NCI-H1105 treated with DMSO at 0.1 percent for 48 hours (cell line): Measurements from ENCODE around the gene TRIM32.

Source experiments
- DNase-seq: peaks from one replicate; lab custom pipeline; 2025; lab: John Stamatoyannopoulos, UW

The TRIM32 gene, protein sequence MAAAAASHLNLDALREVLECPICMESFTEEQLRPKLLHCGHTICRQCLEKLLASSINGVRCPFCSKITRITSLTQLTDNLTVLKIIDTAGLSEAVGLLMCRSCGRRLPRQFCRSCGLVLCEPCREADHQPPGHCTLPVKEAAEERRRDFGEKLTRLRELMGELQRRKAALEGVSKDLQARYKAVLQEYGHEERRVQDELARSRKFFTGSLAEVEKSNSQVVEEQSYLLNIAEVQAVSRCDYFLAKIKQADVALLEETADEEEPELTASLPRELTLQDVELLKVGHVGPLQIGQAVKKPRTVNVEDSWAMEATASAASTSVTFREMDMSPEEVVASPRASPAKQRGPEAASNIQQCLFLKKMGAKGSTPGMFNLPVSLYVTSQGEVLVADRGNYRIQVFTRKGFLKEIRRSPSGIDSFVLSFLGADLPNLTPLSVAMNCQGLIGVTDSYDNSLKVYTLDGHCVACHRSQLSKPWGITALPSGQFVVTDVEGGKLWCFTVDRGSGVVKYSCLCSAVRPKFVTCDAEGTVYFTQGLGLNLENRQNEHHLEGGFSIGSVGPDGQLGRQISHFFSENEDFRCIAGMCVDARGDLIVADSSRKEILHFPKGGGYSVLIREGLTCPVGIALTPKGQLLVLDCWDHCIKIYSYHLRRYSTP

GRCh38 chr9:116687074-116687753 lies at the start of gene TRIM32:
Gene TRIM32, plus strand, starts transcription at chr9:116687305. Its CDS starts 10,438 bp downstream, at chr9:116697743.
- peak; percentile 86 for DNase-seq

DNA sequence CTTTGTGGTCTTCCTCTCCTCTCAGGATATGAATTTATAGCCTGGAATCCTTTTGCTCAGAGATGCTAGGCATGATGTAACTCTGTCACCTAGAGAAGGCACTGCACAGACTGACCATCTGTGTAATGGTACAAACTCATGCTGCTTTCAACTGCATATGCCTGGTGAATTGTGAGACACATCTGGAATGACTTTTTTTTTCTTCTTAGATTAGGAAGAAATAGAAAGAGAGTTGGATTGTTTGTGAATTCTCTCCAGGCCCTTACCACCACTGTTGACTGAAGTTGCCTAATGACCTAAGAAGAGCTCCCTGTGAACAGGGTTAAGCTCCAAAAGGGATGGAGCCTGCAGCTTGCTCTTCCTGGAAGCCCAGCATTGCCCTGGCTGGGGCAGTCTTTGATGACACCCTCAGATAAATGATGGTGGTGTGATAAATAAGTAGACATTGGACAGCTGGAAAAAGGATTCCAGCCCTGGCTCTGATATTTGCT lies 47.8 kb upstream of the TRIM32 start:
- DNase-seq: no peak

- DNase-seq: no peak
These were observed 45.6 kb upstream of the TRIM32 start for GRCh38 chr9:116641292-116642059.

- DNase-seq: no peak
These were observed 43.4 kb upstream of the TRIM32 start for GRCh38 chr9:116643691-116644090.

DNA sequence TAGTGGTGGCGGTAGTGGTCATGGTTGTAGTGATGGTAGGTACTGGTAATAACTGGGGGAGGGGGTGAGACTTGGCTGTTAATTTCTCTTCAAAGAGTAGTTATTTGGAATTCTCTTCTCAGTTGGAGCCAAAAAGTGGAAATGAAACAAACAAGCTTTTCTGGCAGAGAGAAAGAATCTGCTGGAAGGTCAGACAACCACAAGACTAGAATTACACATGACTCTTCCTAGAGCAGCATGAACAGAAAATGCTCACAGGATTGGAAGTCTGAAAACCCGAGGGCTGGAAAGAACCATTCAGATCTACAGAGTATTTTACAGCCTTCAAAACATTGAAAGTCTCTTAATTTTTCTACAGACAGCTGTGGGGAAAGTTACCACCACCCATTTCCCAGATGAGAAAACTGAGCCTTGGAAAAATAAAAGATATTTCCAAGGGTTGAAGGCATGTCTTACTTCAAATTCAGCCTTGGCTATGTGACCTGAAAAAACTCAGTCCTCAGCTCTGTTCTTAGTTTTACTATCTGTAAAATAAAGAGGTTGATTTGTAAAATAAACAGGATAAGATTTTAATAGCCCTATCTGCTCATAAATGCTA lies 42.9 kb upstream of the TRIM32 start:
- DNase-seq: no peak

DNA sequence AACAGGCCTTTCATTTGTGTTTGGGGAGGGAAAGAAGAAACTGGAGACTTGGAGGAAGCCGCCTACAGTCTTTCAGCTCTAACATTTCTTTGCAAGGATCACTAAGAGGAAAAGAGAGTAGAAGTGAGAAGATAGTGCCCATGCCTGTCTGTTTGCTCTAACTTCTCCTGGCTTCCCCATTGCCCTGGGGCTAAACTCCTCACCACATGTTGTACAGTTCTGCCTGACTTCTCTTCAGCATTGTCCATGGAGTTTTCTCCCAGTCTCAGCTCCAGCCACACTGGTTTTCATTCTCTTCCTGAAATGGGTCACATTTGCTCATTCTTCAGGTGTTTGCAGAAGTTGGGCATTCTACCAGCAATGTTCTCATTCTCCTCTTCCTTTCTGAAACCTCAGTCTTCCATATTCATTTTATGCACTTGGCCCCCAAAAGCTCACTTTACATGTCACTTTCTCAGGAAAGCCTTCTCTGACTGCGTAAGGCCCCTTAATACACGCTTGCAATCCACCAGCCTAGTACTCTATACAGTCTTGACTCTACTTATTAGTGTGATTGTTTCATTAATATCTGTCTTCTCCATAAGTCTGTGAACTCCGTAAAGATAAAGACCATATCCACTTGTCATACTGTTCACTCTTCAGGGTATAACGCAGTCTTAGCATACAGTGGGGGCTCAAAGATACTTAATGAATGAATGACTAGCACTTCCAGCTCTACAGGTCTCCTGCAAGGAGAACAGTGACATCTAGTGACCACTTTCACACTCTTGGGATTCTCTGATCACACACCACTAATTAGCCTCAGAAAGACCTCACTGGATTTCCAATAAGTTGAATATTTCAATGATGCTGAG lies 40.2 kb upstream of the TRIM32 start:
- DNase-seq: peak; percentile 27

- no peak for DNase-seq
These were observed 39.6 kb upstream of the TRIM32 start for GRCh38 chr9:116647515-116647809.

- DNase-seq: no peak
These were observed 33.6 kb upstream of the TRIM32 start for GRCh38 chr9:116653348-116654058.

GRCh38 chr9:116654059-116654355 lies 33.1 kb upstream of the TRIM32 start:
- no peak for DNase-seq

GRCh38 chr9:116656501-116656971 lies 30.6 kb upstream of the TRIM32 start:
- DNase-seq: peak; percentile 4

GRCh38 chr9:116656977-116657376 lies 30.1 kb upstream of the TRIM32 start:
- no peak for DNase-seq

- no peak for DNase-seq
These were observed 28.8 kb upstream of the TRIM32 start for GRCh38 chr9:116658265-116658664.

DNA sequence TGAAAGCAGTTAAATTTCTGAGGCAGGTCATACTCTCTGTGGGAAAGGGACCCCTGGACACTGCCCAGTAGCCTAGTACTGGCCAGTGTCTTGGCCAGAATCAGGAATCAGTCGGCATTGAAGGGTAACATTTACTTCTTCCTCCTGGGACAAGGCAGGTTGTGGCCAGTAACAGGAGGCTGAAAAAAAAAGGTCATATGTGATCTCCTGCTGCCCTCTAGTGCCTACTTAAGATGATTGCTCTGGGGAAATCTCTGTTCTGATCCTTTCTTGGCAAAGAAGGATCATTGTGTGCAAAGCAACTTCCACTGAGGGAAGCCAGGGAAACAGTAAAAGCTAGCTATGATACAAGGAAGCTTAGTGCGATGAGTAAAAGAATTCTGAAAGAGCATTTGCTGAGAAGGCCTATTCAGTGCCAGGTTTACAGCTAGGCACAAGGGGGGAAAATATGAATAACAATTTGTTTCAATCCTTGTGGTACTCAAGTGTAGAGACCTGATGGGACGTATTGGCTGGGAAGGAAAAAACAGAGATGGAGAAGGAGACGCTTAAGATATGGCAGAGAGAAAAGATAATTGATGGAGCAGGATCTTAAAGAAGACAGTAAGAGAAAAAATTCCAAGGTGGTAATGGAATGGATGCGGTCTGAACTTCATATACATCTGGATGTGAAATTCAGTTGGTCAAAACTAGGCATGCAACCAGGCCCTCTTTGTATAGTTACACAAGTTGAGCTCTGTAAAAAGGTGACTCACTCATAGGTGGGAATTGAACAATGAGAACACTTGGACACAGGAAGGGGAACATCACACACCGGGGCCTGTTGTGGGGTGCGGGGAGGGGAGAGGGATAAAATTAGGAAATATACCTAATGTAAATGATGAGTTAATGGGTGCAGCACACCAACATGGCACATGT lies 25.8 kb upstream of the TRIM32 start:
- peak; percentile 68 for DNase-seq

DNA sequence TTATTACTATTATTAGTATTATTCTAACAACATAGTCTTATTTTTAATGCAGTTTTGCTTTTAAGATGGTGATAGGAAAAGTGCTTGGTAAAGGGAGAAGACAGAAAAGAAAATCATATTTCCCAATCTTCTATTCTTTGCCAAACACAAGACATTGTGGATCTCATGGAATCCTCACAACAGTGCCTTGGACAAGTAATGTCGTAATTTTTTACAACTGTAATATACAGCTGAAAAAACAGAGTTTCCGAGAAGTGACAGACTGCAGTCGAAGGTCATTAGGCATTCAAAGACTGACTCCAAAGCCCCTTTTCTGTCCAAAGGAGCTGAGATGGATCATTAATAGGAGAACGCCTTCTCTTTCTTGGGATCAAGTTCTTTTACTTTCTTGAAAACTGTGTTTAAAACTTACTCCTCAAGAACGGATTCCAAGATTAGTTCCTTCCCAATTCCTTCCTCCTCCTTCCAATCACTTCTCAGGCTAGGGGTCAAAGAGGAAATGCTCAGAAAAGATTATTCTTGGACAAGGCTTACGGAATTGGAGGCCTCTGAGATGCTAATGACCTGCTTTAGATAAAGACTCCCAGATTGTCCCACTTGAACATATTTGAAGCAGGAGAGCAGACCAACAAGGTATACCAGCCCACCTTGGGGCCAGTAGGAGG lies 24.3 kb upstream of the TRIM32 start:
- DNase-seq: no peak

GRCh38 chr9:116663581-116663980 lies 23.5 kb upstream of the TRIM32 start:
- no peak for DNase-seq

DNA sequence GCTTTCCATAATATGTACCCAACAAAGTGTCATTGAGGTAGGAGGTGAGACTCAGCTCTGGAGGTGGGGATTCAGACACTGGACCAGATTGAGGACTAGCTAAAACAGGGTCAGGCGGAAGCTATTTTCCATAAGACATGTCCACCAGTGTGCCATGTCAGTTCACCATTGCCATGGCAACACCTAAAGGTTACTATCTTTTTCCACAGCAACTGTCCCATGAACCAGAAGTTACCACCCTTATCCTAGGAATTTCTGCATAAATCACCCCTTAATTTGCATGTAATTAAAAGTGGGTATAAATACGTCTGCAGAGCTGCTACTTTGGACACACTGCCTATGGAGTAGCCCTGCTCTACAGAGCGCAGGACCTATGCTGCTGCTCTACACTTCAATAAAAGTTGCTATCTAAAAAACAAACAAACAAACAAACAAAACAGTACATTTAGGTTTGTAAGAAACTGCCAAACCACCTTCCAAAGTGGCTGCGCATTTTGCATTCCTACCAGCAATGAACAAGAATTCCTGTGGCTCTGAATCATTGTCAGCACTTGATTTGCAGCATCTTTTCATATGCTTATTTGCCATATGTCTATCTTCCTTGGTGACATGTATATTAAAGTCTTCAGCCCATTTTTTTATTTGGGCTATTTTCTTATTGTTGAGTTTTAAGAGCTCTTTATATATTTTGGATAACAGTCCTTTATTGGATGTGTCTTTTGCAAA lies 18.0 kb upstream of the TRIM32 start:
- no peak for DNase-seq

GRCh38 chr9:116671605-116672004 lies 15.5 kb upstream of the TRIM32 start:
- no peak for DNase-seq

DNA sequence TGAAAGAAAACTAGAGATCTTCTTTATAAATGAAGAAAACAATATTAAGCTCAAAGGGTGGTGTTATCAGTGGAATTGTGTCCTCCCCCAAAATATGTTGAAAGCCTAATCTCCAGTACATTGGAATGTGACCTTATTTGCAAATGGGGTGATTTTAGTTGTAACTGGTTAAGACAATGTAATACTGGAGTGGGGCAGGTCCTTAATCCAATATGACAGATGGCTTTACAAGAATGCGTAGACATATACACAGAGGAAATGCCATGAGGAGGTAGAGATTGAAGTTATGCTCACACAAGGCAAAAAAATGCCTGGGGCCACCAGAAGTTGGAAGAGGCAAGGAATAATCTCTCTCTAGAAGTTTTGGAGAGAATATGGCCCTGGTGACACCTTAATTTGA lies 13.7 kb upstream of the TRIM32 start:
- no peak for DNase-seq
